GM19438 (cell line): ENCODE data around the gene MSX2.

Experiments
- ATAC-seq: cut with Tn5 transposase; IDR thresholded peaks from one replicate; pipeline ENCODE4 v1.9.1; 2021; ENCODE audit warnings: low read depth; ENCODE audit not compliant: unreplicated experiment

MSX2 gene

GRCh38 chr5:174765540-174765939, 41.2 kb downstream of the MSX2 start:
- no peak for ATAC-seq

- no peak for ATAC-seq
Measured at GRCh38 chr5:174767670-174768069, 43.3 kb downstream of the MSX2 start.

- ATAC-seq = no peak
Measured at GRCh38 chr5:174769005-174769404, 44.6 kb downstream of the MSX2 start.

GRCh38 chr5:174773371-174773770, 49.0 kb downstream of the MSX2 start:
- no peak for ATAC-seq

GRCh38 chr5:174775081-174775480, 50.7 kb downstream of the MSX2 start:
- no peak for ATAC-seq

GRCh38 chr5:174777111-174777510, 52.7 kb downstream of the MSX2 start:
- no peak for ATAC-seq

- ATAC-seq = no peak
Measured at GRCh38 chr5:174777583-174777982, 53.2 kb downstream of the MSX2 start.
